GM18519 (cell line): ENCODE data around the gene SLC1A3.

Experiments
- ATAC-seq: cut with Tn5 transposase; IDR thresholded peaks from one replicate; pipeline ENCODE4 v1.9.1; 2021; ENCODE audit warnings: mild to moderate bottlenecking, moderate library complexity; ENCODE audit not compliant: unreplicated experiment, low FRiP score

The SLC1A3 gene

DNA sequence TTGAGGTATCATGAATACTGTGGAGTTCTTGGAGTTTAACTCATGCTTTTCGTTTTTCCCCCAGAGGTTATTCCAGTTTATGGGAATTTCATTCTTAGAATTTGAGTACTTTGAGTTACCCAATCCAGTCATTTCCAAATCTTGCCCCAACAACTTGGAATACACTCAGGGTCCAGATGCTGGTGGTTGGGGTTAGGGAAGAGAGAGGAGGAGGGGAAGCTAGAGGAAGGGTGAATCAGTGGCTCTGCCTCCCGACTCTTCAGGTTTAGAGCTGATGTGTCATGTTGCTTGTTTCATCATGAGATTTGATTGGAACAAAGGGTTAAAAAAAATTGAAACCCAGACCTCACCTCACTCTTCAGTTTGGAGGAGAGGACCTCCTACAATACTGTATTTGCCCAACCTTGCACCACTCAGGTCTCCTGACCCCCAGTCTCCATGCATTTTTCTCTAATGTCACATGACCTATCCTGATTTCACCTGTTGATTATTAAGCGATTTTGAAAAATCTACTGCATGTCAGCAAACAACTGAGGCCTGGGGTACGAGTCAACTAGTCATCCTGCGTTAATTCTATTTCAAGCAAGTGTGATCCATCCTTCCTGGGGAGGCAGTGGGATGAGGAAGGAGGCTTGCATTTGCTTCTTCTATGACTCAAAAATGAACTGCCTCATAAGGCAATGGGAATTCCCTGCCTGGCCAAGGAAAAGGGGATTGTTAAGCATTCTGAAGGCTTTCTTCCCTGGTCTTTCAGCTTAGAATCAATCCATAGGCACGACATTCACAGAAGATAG lies 6.2 kb upstream of the SLC1A3 start:
- ATAC-seq: no peak

DNA sequence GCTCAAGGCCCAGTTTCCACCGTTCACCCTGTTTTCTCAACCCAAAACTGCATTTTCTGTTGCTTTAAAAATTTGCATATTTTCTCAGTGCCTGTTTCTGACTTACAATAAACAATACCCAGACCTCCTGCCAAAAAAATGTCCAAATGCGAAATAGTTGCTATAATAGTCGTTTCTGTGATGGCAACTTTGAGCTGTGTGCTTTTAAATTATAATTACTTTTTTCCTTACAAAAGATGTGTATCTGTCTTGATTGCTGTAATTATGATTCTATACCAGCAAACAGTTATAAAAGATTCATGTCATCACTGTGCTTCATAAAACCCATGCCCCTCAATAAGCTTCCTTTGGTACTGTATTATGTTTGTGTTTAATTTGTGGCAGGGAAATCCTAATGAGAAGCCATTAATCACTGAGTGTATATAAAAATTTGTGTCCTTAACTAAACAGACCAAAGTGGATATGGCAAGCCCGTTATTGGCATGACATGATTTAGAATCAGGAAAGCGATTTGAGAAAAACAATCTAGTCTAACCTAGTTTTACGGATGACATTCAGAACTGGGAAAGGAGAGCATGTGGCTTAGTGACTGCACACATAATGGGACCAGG lies 5.4 kb upstream of the SLC1A3 start:
- no peak for ATAC-seq

DNA sequence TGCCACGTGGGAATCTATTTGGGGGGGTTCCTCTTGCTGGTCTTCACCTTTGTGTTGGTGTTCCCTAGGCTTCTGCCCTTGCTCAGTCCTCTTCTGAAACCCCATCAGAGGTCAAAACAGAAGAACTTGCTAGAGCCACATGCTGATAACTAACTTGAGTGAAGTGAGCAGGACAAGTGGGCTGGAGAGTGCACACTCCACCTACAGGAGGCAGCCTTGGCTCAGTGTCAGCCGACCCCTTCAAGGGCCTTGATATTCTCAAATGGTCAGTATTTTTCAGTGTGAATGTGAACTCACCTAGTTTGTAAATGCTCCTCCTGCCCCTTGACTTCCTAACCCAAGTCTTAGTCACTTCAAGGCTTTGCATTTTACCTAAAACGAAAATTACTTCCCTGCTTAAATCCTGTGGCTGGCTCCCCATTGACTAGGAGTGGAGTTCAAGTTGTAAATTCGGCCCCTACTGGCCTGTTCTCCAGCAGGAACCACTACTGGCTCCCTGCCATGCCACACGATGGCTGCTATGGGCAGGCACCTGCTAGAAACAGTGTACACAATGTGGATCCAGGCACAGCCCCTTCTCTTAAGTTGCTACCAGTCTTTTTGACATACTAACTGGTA lies 3.6 kb upstream of the SLC1A3 start:
- ATAC-seq: no peak

DNA sequence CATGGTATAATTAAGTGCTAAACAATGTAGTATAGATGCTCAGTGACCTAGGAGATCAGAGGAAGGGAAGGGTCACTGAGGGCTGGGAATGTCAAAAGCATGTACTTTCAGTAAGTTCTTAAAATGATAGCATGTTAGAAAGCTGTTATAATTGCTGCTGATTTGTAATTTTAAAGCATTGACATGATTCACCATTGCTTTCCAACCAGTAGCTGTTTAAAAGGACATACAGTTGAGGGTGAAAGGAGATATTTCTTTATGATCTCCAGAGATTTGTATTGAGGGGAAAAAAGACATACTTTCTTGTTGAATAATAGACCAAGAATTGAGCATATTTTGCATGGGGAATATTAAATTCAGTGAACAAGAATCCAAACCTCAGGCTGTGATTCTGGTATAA lies 1.2 kb upstream of the SLC1A3 start:
- ATAC-seq: no peak

DNA sequence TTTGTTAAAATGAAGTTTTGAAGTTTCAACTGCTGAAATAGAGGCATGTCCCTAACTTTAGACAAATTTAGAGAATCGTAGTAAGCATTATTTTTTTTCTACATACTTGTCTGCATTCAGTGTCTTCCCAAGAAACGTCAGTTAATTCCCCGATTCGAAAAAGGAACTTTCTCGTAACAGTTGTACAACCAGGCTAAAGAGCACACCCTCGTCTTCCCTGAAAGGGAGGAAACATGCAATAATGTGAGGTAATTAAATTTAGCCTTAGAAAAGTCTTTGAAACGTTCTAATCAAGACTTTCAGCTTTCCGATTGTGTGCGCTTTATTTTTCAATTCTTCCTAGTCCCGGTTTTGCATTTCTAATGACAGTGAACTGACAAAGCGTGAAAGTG lies 374 bp upstream of the SLC1A3 start:
- ATAC-seq: no peak

DNA sequence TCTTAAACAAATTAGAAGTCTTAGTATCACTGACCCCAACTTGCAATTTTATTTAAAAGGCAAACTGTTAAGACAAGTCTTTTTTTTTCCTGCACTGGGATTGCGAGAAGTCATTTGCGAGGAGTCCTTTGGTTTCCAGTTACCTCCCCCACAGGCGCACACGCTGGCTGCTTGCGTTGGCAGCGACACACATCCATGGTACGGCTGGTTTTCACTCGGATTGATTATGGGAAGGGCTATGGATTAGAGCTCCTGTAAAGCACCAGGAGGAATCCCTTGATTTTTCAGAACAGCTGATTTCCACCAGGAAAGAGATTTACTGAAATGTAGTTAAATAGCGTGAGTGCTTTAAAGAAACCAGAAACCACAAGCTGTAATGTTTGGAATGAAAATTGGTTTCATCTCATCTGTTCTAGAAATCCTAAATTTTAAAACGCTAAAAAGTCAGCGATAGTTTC lies 737 bp downstream of the SLC1A3 start:
- ATAC-seq: no peak

DNA sequence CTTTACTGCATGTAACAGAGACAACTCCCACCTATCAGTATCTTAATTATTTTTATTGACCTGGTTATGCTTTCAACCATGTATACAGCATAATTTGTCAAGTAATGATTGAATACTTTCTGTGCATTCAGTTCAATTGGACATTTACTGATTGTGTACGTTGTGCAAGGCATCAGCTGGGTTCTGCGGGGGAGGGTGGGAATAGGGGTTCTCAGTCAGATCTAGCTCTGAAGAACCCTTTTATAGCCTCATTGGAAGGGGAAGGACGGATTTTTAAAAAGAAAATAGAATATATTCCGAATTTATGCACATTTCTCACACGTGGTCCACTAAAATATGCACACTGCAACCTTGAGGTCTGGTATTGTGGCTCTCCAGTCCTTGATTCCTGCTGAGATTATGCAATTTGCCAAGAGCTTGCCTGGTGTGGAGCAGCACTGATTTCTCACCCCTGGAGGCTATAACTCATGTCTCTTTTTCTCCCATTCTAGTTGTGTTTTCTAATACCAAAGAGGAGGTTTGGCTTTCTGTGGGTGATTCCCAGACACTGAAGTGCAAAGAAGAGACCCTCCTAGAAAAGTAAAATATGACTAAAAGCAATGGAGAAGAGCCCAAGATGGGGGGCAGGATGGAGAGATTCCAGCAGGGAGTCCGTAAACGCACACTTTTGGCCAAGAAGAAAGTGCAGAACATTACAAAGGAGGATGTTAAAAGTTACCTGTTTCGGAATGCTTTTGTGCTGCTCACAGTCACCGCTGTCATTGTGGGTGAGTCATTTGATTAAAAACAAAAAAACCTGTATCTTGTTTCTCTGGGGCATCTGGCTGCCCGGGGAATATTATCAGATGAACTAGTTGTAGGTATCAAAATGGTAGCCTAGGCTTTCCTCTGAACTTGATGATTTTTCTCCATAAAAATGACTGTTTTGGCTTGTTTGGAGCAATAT lies 1.7 kb downstream of the SLC1A3 start:
- ATAC-seq: no peak

DNA sequence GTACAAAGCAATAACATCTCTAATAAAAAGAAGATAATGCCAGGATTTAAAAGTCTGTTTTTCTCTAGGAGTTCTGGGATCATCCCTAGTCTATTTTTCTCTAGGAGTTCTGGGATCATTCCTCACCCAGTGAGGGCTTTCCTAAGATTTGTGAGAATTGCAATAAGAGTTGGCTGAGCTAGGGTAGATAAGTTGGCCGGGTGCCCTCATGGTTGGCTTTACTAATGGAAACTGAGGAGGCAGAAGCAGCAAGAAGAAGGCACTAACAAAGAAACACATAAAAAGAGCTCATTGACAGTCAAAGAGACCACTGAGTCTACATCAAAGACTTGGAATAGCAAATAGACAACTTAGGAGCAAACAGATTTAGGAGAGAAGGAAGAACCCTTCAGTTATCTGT lies 4.2 kb downstream of the SLC1A3 start:
- ATAC-seq: no peak

DNA sequence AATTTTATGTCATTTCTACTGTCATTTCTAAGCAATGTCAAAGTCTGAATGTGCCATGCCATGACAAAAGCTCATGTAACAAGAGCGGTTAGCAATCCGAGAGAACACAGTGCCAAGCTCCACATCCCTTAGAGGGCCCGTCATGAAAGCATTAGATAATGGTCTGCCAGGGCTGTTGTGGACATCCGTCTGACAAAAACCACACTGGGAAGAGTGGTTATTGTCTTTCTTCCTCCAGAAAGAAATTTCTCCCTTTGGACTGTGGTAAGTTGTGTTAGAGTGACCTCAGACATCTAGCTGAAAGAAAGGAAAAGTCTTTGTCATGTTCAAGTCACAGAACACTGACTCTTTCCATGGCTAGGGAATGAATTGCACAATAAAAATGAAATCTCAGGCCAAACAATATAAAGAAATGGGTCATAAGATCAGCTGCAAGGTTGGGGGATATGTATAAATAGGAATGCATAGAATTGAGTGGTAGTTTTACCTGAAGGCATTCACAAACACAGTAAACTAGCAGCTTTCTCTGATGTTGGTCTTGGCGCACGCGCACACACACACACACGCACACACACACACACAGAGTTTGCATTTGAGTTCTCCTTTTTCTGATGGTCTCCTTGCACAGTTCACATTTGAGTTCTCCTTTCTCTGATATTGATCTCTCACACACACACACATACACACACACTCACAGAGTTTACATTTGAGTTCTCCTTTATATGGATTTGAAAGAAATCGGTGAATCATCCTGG lies 5.3 kb downstream of the SLC1A3 start:
- ATAC-seq: no peak

DNA sequence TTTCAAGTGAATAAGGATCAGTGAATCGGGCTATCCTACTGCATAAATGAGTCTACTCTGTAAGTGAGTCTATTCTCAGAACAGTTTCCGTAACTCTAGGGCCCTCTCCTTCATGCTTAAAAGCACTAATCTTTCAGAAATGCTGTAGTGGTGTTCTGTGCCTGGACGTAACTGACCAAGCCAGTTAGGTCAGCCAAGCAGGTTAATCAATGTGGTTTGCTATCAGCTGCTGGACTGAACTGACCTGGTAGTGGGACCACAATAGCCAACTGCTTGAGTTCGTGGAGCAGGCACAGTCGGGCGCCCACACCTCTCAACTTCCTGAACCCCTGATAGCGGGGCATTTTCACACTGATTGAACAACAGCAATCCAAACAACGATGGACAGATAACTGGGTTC lies 6.8 kb downstream of the SLC1A3 start:
- no peak for ATAC-seq

DNA sequence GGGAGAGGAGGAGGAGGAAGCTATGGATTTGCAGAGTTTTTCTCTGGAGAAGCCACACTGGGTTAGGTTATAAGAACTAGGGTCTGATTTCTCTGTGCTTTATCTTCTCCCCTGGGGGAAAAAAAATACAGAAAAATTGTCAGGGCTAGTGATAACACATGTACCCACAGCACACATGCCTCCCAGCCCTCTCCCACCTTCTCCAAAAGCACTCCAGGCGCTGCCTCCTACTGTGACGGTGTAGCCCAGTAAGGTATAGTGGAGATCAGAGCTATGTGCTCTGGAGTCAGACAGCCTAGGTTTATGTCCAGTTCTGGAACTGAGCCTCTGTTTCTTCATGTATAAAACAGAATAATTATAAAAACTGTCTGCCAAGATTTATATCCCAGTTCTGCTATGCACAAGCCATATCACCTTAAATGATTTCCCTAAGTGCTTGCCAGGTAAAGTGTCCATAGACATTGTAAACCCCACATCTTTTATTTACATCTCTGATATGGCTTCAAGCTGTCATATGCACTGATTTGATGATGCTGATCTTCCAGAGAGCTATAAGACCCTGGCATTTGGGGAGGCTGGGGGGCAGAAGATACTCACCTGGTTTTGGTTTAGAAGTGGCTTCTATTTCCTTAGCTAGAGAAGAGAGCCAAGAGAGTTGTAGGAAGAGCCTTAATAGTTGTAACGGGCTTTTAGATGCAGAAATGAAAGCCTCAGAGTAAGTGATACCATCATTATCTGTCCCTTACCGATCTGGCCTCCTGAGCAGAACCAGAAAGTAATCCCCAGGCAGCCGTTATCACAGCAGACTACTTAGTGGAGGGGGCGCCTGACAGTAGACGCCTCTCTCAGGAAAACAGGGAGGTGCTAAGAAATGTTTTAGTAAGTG lies 7.6 kb downstream of the SLC1A3 start:
- ATAC-seq: no peak

DNA sequence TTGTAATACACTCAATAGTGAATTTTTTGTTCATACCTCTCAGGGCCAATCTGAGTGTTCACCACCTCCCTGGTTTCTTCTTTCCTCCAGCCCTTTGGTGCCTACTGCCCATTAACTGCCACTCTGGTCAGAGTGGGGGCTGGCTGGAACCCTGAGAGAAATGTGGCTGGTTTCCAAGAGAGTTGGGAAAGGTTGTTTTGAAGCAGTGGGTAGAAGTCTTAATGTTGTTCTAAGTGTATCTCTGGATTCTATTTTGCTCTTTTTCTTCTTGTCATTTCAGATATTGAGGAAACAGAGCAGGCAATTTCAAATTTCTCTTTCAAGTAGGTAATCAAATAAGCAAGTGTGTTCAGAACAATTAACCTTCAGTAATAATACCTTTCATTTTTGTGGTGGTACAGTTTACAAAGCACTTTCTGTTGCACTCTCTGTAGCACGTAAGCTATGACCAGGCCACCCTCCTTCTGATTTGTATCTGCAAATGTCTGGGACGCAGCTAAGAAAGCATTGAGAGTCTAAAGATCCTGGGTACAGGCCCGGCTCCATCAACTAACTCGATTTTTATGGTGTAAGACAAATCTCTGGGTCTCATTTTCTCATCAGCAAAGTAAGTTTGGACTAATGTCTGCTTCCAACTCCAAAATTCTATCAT lies 8.4 kb downstream of the SLC1A3 start:
- no peak for ATAC-seq

DNA sequence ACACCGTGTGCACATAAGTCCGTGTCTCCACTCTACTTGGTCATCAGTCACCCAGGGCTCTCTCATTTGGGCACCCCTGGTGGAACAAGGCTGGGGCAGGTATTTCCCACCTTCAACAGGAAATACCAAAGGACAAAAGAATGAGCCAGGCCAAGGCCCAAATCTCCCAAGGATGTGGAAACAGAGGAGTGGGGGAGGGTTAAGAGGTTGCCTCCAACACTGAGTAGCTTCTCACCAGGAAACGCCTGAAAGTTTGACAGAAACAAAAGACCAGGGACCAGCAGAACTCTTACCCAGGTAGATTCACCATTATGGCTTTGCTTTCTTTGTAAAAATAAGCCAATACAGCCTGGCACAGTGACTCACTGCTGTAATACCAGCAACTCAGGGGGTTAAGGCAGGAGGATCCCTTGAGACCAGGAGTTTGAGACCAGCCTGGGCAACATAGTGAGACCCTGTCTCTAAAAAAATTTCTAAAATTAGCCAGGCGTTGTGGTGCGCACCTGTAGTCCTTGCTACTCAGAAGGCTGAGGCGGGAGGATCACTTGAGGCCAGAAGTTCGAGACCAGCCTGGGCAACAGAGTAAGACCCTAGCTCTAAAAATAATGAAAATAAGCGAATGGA lies 12.7 kb downstream of the SLC1A3 start:
- no peak for ATAC-seq

DNA sequence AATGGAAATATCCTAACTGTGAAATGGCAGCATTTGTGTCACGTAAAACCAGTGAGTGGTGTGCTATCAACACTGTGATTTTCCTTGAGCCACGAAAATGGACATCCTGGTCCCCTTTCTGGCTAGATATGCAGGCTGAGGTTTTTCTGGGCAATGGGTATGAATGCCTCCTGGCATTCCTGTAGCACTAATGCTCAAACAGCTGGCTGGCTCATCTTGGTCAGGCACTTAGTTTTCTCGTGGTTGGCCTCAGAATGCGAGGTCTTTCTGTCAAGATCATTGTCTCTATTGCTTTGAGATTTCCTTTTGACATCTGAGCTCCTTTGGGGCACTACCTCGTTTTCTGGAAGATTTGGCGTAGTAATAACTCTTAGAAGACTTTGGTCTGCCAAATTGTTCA lies 15.6 kb downstream of the SLC1A3 start:
- ATAC-seq: no peak

DNA sequence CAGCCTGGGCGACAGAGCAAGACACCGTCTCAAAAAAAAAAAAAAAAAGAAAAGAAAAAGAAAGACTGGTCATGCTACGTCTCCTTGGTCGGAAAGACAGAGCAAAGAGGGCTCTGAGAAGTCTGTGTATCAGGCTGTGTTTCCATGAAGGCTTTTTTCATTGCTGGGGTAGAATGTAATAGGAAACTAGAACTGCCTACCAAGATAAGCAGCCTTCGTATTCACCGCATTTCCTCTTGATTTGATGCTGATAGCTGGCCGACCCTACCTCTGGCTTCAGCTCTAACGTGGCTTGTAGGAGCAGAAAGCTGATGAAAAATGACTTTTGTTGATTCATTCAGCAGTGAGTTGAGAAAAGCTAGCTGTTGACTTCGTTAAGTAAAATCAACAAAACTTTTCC lies 17.4 kb downstream of the SLC1A3 start:
- ATAC-seq: no peak

DNA sequence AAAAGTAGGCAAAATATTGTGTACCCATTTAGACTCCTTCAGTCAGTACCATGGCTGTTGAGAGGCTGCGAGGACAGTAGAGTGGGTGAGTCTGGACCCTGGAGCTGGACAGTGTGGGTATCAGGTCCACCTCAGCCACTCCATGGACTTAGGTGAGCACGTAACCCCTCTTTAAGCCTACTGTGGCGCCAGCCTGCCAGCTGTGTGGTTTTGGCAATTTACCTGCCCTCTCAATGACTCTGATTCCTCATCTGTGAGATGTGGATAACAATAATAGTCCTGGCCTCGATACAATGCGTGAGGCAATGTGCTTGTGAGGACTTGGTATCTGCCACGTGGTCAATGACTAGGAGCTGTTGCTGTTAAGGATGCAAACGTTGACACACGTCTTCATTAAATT lies 17.9 kb downstream of the SLC1A3 start:
- no peak for ATAC-seq

DNA sequence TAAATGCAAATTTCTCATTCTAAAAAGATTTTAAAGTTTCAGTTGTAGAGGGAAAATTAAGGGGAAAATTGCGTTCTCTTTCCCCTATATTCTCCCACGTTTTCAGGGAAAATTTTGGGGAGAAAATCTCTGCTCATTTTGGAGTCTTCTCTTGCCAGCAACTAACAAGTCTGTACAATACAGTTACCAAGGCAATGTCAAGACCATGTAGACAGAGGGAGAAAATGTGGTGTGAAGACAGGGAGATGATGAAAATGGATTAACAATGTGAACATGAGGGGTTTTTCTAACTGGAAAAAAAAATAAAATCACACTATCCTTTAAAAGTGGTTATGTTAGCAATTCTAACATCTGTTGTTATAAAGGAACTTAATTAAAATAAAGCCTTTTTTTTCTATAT lies 22.3 kb downstream of the SLC1A3 start:
- no peak for ATAC-seq

DNA sequence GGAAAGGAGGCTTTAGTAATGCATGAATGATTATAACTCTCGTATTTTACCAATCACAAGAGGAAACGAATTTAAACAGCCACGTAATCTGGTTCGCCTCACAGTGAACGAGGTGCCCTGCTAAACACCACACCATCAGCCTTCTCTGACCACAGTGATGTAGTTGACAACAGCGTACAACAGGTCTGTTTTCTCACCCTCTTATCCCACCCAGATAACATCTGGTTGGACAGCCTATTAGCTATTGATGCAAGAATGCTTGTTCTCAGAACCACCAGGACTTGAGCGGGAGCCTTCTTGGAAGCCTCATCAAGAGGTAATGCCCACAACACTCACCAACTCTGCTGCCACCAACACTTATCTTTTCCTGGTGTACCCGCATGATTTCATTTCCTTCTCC lies 23.3 kb downstream of the SLC1A3 start:
- no peak for ATAC-seq
